GM19455 (cell line): ENCODE results near the gene GASK1B.

Experiments
- ATAC-seq: cut with Tn5 transposase; IDR thresholded peaks from one replicate; pipeline ENCODE4 v1.9.1; 2021; ENCODE audit not compliant: unreplicated experiment

GASK1B gene

DNA sequence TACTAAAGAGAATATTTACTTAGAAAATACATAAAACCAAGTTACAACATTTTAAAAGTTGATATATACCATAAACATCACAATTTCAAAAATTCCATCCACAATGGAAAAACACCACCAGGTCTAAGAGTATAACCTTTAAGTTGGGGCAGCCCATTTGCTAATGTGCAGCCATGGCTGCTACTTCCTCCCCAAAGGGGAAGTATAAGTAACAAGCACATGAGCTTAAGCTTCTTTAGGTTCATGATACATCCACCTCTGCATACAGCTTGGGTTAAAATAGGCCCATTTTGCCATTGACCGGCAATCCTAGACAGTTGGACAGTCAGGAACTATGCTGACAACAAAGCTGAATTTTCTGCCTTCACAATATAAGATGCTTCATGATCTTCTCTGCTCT, 16.6 kb upstream of the GASK1B start:
- ATAC-seq, result no peak

DNA sequence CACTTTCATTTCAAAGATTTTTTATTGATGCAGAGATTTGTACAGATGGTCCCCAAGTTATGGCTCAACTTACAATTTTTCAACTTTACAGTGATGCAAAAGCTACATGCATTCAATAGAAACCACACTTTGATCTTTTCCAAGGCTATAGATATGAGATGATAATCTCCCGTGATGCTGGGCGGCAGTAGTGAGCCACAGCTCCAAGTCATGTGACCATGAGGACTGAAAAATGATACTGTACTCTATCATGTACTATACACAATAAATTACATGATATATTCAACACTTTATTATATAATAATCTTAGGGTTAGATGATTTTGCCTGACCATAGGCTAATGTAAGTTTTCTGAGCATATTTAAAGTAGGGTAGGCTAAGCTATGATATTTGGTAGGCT, 14.0 kb upstream of the GASK1B start:
- ATAC-seq, result no peak

GRCh38 chr4:158182736-158183135, 9.9 kb upstream of the GASK1B start:
- ATAC-seq, result no peak

- no peak for ATAC-seq
These were observed 9.1 kb upstream of the GASK1B start for GRCh38 chr4:158181906-158182305.

GRCh38 chr4:158179465-158179864, 6.6 kb upstream of the GASK1B start:
- ATAC-seq, result no peak

GRCh38 chr4:158176776-158177175, 4.0 kb upstream of the GASK1B start:
- ATAC-seq, result no peak

DNA sequence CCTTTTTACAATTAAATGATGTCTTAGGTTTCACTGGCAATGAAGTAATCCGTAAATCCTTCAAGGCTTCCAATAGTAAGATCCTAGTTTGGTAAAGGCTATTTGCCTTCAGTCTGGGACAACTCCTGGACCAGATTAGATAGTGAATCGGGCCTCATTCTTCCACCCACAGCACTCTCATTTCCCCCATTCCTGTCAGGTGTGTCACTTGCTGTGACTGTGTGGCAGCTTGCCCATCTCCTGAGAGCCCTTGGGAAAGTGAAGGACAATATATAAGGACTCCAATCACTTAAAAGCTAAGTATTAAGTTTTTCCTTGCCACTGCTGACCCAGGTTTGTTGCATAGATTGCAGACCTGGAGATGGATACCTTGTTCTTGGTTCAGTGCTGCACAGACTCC, 3.3 kb upstream of the GASK1B start:
- no peak for ATAC-seq

- no peak for ATAC-seq
These were observed 1.9 kb downstream of the GASK1B start for GRCh38 chr4:158170691-158171561.

DNA sequence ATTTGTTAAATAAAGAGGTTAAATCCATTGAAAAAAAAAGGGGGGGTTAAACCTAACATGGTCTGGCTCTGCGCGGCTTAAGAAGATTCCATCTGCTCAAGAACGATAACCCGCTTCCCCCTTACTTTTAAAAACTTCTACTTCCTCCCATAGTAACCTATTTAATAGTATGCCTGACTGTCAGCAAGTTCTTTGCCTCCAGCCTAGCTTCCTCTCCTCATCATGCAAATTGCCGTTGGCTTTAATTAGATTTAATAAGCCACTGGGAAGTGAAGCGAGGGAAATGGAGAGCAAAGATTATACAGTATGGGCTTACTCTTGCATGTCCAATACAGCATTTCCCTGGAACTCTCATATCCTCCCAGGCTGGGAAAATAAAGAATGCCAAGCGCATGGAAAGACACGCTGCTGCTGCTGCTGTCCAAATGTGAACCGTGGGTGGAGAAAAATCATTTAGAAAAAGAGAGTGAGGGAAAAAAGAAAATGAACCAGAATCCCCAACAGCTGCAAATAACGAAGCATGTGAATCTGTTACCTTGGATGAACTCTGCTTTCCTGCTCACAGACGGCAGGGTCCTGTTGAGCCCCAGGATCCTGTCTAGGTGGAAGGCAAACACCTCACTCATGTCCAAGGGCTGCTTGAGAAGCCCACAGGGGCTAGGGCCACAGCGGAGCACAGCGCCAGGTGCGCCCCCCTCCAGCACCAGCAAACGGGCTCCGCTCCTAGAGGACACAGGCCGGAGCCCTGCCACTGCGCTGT, 2.7 kb downstream of the GASK1B start:
- no peak for ATAC-seq

- no peak for ATAC-seq
These were observed 3.3 kb downstream of the GASK1B start for GRCh38 chr4:158169506-158169905.

DNA sequence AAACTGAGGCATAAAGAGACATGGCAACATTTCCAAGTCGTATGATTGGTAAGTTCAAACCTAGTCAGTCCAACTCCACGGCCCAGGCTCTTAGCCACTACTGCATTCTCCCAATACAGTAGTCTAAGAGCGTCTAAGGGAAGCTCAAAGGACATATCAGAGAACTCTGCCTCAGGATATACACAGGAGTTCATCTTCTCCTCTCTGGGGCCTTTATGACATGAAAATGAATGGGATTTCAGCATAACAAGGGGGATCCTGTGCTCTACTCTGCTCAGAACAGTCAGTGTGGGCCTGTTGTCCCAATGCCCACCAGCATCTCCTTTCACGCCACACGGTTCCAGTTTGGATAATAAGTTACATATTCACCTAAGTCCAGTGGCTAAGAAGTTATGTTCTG, 4.2 kb downstream of the GASK1B start:
- no peak for ATAC-seq

GRCh38 chr4:158166701-158167100, 6.1 kb downstream of the GASK1B start:
- ATAC-seq, result no peak

DNA sequence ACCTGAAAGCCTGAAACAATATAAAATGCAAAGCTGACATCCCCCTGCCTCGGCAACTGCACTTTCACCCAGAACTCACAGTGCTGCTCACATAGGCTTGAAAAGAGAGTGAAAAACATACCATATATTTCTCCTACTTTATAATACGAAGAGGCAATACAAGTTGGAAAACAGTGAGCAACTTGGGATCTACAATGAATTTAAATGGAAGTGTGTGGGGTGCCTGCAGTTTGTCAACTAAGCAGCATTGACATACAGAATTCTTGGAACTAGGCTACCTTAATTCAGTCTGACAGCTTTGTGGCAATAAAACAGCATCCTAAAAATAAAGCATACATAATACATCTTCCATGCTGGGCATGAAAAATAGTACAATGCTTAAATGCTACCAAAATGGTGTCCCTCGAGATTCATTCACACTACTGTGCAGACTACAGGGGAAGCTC, 8.0 kb downstream of the GASK1B start:
- no peak for ATAC-seq

DNA sequence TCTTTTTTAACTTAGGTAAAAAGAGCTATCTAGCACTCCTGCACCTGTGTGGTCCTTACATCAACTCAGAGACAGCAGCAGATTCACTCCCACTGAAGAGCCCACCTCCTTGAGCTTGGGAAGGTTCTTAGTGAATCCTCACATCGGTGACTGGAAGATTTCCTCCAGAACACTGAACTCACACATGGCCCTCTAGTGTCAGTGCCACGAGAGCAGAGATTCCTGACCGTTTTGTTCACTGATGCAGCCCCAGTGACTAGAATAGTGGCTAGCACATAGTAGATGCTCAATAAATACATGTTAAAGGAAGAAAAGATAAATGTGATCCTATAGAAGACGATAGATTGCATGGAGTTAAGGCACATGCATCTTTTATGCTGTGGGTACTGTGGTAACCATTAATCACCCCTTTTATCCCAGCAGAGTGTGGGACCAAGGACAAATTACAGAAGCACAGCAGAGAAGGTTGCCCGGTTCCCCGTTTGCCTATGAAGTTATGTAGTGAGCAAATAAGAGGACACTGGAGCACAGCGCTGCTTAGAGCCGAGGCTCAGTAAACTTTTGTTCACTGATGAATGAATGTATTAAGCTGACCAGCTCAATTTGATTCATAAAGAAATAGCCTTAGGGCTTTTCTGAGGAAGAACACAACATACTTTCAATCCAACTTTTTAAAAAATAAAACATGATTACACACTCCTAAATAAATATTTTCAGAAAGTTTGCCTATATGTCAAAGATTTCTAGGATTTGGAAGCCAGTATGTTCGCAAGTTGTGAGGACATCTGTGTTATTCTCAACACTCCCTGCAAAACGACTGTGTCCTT, 8.7 kb downstream of the GASK1B start:
- no peak for ATAC-seq

DNA sequence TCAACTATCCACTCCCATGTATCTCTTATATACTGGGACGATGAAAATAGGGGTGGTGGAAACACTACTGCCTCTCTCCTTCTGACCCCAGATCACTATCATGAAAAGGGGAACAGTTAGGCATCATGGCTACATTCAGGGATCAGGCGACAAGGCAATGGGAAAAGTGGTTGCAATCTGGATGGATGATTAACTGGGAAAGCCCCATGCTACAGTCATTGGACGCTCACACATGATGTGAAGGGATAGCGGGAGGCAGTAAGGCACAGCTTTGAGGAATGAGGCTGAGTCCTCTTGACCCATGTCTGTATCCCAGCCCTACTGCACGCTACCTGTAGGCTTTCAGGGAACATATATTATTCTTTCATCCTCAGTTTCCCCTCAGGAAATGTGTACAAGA, 10.2 kb downstream of the GASK1B start:
- no peak for ATAC-seq

DNA sequence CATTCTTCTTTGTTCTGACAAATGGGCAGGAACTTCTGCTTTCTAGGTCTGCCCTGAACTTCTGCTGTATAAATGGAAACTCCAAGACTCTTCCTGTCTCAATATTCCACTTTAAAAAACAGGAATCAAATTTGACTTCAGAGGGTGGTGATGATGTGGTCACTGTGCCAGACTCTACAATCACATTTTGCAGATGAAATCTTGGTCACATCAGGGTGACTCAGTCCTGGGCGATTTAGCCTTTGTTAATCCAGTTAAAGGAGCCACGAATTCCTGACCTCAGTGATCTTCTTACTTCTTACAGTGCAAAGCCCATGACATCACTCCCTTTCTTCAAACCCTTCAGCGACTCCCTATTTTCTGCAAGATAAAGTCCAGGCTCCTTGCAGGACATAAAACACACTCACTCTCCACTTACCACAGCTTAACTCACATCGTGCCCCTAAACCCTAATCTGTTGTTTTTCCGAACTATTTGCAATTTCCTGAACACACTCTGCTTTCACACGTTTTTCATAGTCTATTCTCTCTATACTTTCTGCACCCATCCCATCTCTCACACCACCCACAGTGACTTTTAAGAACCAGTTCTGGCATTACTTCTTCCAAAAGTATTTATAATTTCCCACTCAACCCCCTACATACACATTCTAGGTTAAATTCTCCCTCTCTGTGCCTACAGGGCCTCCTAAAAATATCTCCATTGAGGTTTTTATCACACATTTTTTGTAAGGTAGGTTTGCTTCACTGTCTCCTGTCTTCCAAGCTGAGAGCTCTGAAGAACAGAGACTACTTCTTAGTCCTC, 11.1 kb downstream of the GASK1B start:
- ATAC-seq, result no peak

- ATAC-seq, result no peak
These were observed 13.1 kb downstream of the GASK1B start for GRCh38 chr4:158159718-158160094.

- ATAC-seq, result no peak
These were observed 13.6 kb downstream of the GASK1B start for GRCh38 chr4:158159054-158159717.

- ATAC-seq, result no peak
These were observed 15.4 kb downstream of the GASK1B start for GRCh38 chr4:158157412-158157811.
